Forelimb muscle (tissue), 1 donor: ENCODE results near the gene ABCB7. TPM values are rescaled to one million over a fixed set of nuclear protein-coding genes. Genes with fewer than 3 reads are reported as not detected.
"Not testable (repeated sequence)": the region's sequence is repeated elsewhere in the genome, so short reads cannot be mapped to it uniquely, and the experiment has no call there.

Experiments
- DNase-seq: peaks from one replicate; pipeline ENCODE4 v3.0.0-alpha.2; 2013; ENCODE audit warnings: low read depth
- polyA plus RNA-seq: library from polyadenylated mRNA; unstranded; fragments of 120-200 nt; gene quantifications from one replicate; pipeline ENCODE4 v1.2.1, GENCODE V29; 2013; ENCODE audit not compliant: insufficient read length

ABCB7 gene
- 23.2 TPM for polyA plus RNA-seq

- peak; percentile 59 for DNase-seq
These were observed at the start of gene ABCB7 for GRCh38 chrX:75155827-75156525. TSS of gene ABCB7 (minus strand) at chrX:75156283. CDS start at chrX:75156272, 11 bp downstream.

GRCh38 chrX:75188415-75189206 is 32.5 kb upstream of the ABCB7 start:
- DNase-seq: not testable (repeated sequence)

GRCh38 chrX:75181721-75182120 is 25.6 kb upstream of the ABCB7 start:
- DNase-seq: no peak

GRCh38 chrX:75179536-75180293 is 23.6 kb upstream of the ABCB7 start:
- DNase-seq: not testable (repeated sequence)

GRCh38 chrX:75172257-75172890 is 16.3 kb upstream of the ABCB7 start:
- not testable (repeated sequence) for DNase-seq

GRCh38 chrX:75158054-75158453 is 2.0 kb upstream of the ABCB7 start:
- no peak for DNase-seq

GRCh38 chrX:75156531-75156945 is 455 bp upstream of the ABCB7 start:
- no peak for DNase-seq

- no peak for DNase-seq
These were observed 646 bp downstream of the ABCB7 start for GRCh38 chrX:75155447-75155826.

GRCh38 chrX:75154871-75155270 is 1.2 kb downstream of the ABCB7 start:
- no peak for DNase-seq

- DNase-seq: no peak
These were observed 4.1 kb downstream of the ABCB7 start for GRCh38 chrX:75151827-75152592.

- no peak for DNase-seq
These were observed 6.4 kb downstream of the ABCB7 start for GRCh38 chrX:75149654-75150053.

- DNase-seq: no peak
These were observed 23.4 kb downstream of the ABCB7 start for GRCh38 chrX:75132672-75133071.

- DNase-seq: no peak
These were observed 24.0 kb downstream of the ABCB7 start for GRCh38 chrX:75131973-75132627.

GRCh38 chrX:75129069-75129468 is 27.0 kb downstream of the ABCB7 start:
- DNase-seq: not testable (repeated sequence)

- no peak for DNase-seq
These were observed 37.8 kb downstream of the ABCB7 start for GRCh38 chrX:75118296-75118695.

GRCh38 chrX:75115707-75116413 is 40.2 kb downstream of the ABCB7 start:
- no peak for DNase-seq

GRCh38 chrX:75114638-75115037 is 41.4 kb downstream of the ABCB7 start:
- DNase-seq: no peak

- DNase-seq: no peak
These were observed 42.4 kb downstream of the ABCB7 start for GRCh38 chrX:75113664-75114063.

GRCh38 chrX:75107863-75108509 is 48.1 kb downstream of the ABCB7 start:
- DNase-seq: no peak
